Right lobe of liver (tissue), 6 donors: ENCODE results near the gene SCUBE3. TPM values are rescaled to one million over a fixed set of nuclear protein-coding genes. Genes with fewer than 3 reads are reported as not detected.

Source experiments
- ATAC-seq, 4 donors: fragments of 200-7000 bp; cut with Tn5 transposase; one replicate each; pipeline ENCODE4 v1.9.1; 2020; ENCODE audit warnings: mild to moderate bottlenecking in 4 of 4, moderate library complexity in 4 of 4
- DNase-seq, 3 donors: peaks; one replicate each; pipeline ENCODE4 v3.0.0-alpha.2; 2020
- H3K27ac ChIP-seq, 3 donors: fragments of 200-600 bp; one replicate each; pipeline ENCODE4 v1.8.0; 2022
- H3K27me3 ChIP-seq, 2 donors: fragments of 200-600 bp; one replicate each; pipeline ENCODE4 v1.8.0; 2022
- H3K36me3 ChIP-seq, 4 donors: fragments of 200-600 bp; sonication (generic) in 1 of 4; one replicate each; pipeline versions ENCODE4 v1.5.1 to v1.8.0; 2017 to 2022; ENCODE audit warnings: control low read depth in 1 of 4
- H3K4me1 ChIP-seq, 4 donors: fragments of 200-600 bp; sonication (generic) in 1 of 4; one replicate each; pipeline versions ENCODE4 v1.5.1 to v1.8.0; 2017 to 2022; ENCODE audit warnings: control low read depth in 1 of 4
- H3K4me3 ChIP-seq, 3 donors: fragments of 200-600 bp; one replicate each; pipeline ENCODE4 v1.8.0; 2022
- H3K9me3 ChIP-seq, 4 donors: fragments of 200-600 bp; sonication (generic) in 1 of 4; one replicate each; pipeline versions ENCODE4 v1.5.1 to v1.8.0; 2017 to 2022; ENCODE audit warnings: control low read depth in 1 of 4
- CTCF ChIP-seq, 4 donors: fragments of 200-600 bp in 3 of 4; fragments of 450-650 bp in 1 of 4; IDR thresholded peaks; one replicate each; pipeline versions ENCODE4 v1.5.1 to v1.8.0; 2016 to 2022; ENCODE audit warnings: antibody characterized with exemption in 4 of 4, mild to moderate bottlenecking in 2 of 4
- POLR2A ChIP-seq: fragments of 450-650 bp; IDR thresholded peaks from one replicate; pipeline ENCODE4 v1.6.1; 2017; ENCODE audit warnings: antibody characterized with exemption, mild to moderate bottlenecking
- WGBS: methylation state at CpG from one replicate; pipeline ENCODE4 v1.1.6; 2018; ENCODE audit warnings: low coverage, low lambda C conversion rate; ENCODE audit not compliant: insufficient coverage; ENCODE audit errors: missing lambda C conversion rate; 5-methylcytosine and 5-hydroxymethylcytosine counted together
- intact Hi-C, 2 donors: fragments of 100-400 bp; cut with DNase I; formaldehyde crosslinking; loops; one replicate each; pipeline versions ENCODE4 v1.11.2 to v1.14.1; 2022
- total RNA-seq, 6 experiments: library from RNA; depleted of rRNA in 2 of 6; stranded (reverse); fragments of >200 nt in 2 of 6; fragmentation: NEBNext Ultra II Directional in 3 of 6; extraction: Animal tissue kit (Norgen Biotek cat#: 25700) in 3 of 6; gene quantifications; one replicate each; pipeline versions ENCODE4 v1.1.0 to v1.2.4, GENCODE V29; 2016 to 2023
- donor health status: DM: no; HTN: yes; CAD: no.
- donor health status: DM: no; HTN: no; CAD: no.
- donor health status: DM: no; HTN: no; CAD: no.
- donor health status: DM: no; HTN: yes; CAD: no.
- donor health status: DM: no; HTN: yes; CAD: no.

SCUBE3 gene
- total RNA-seq, 6 experiments from 2014 or later: 0.05 to 0.11 (median 0.07) TPM; not detected in 2

- Histone ChIP-seq H3K4me3 (peak overlapping the region in 2 of 3 donors; percentile 37), H3K4me1 (peaks cover 0 to 13% (median 0%) of the 10 kb centered on the region in 4 donors), H3K9me3 (no peaks in the 10 kb centered on the region), H3K27ac (no peak overlapping the region), H3K27me3 (peaks cover 0 to 4% of the 10 kb centered on the region in 2 donors), H3K36me3 (no peaks in the 10 kb centered on the region)
- intact Hi-C loops: no loop called here
- WGBS: 2% methylated on average over 22 of the region's 51 CpGs
- peak in 1 of 3 donors; percentile 42 for DNase-seq
- peak; percentile 53 to 70 (median 61) for ATAC-seq
- TF ChIP-seq CTCF (IDR thresholded peaks at IDR 0.05): no peak
- no peak for TF ChIP-seq POLR2A
Observed at GRCh38 chr6:35213298-35213791, 411 bp upstream of the SCUBE3 start.

GRCh38 chr6:35214869-35215664 lies 1.3 kb downstream of the SCUBE3 start:
- intact Hi-C loops: no loop called here
- peak overlapping the region in 1 of 3 donors; percentile 41 for H3K4me3 ChIP-seq
- WGBS: 45% methylated on average over 16 of the region's 18 CpGs
- H3K27me3 ChIP-seq: peaks cover 0 to 4% of the 10 kb centered on the region in 2 donors
- DNase-seq: no peak
- H3K36me3 ChIP-seq: no peaks in the 10 kb centered on the region
- no peaks in the 10 kb centered on the region for H3K9me3 ChIP-seq
- ATAC-seq: no peak
- TF ChIP-seq POLR2A (no peak), CTCF (IDR thresholded peaks at IDR 0.05) (no peak)
- no peak overlapping the region for H3K27ac ChIP-seq
- peaks cover 0 to 13% (median 0%) of the 10 kb centered on the region in 4 donors for H3K4me1 ChIP-seq

- Histone ChIP-seq H3K4me1 (peaks cover 0 to 13% (median 0%) of the 10 kb centered on the region in 4 donors), H3K4me3 (no peak overlapping the region), H3K9me3 (no peaks in the 10 kb centered on the region), H3K27ac (no peak overlapping the region), H3K27me3 (peaks cover 0 to 4% of the 10 kb centered on the region in 2 donors), H3K36me3 (no peaks in the 10 kb centered on the region)
- intact Hi-C loops: no loop called here
- DNase-seq (no peak), ATAC-seq (no peak)
- WGBS: 76% methylated on average over 4 of the region's 6 CpGs
- TF ChIP-seq POLR2A (no peak), CTCF (IDR thresholded peaks at IDR 0.05) (no peak)
Observed at GRCh38 chr6:35215665-35216411, 2.1 kb downstream of the SCUBE3 start.

- H3K4me1 ChIP-seq: peaks cover 0 to 13% (median 0%) of the 10 kb centered on the region in 4 donors
- no peak for TF ChIP-seq CTCF (IDR thresholded peaks at IDR 0.05)
- TF ChIP-seq POLR2A: no peak
- no peaks in the 10 kb centered on the region for H3K36me3 ChIP-seq
- peaks cover 0 to 4% of the 10 kb centered on the region in 2 donors for H3K27me3 ChIP-seq
- no peaks in the 10 kb centered on the region for H3K9me3 ChIP-seq
- no CpG with 5 or more reads among the region's 1 CpG for WGBS
- no peak overlapping the region for H3K4me3 ChIP-seq
- ATAC-seq (no peak), DNase-seq (no peak)
- H3K27ac ChIP-seq: no peak overlapping the region
- intact Hi-C loops: no loop called here
Observed at GRCh38 chr6:35216412-35216732, 2.6 kb downstream of the SCUBE3 start.
